ENCODE results near the gene ENPEP.
"Not testable (repeated sequence)": the region's sequence is repeated elsewhere in the genome, so short reads cannot be mapped to it uniquely, and the experiment has no call there.

- not testable (repeated sequence) for TF ChIP-seq POLR2A, CTCF (IDR thresholded peaks at IDR 0.05)
Measured at GRCh38 chr4:110431805-110432204, 44.1 kb upstream of the ENPEP start.

Data from thyroid gland (tissue), 4 donors.